GM23248 (cell line): ENCODE results near the gene MATN3.

Source experiments
- EZH2 ChIP-seq: fragments of 200-600 bp; sonication (generic); IDR thresholded peaks from 2 replicates; pipeline ENCODE4 v1.6.1; 2018; ENCODE audit warnings: antibody characterized with exemption, mild to moderate bottlenecking; ENCODE audit not compliant: insufficient read depth, poor library complexity, severe bottlenecking
- EZH2phosphoT487 ChIP-seq: fragments of 200-600 bp; sonication (generic); IDR thresholded peaks from 2 replicates; pipeline ENCODE4 v1.6.1; 2018; ENCODE audit warnings: antibody characterized with exemption, moderate library complexity, mild to moderate bottlenecking, low read depth; ENCODE audit not compliant: insufficient read depth

DNA sequence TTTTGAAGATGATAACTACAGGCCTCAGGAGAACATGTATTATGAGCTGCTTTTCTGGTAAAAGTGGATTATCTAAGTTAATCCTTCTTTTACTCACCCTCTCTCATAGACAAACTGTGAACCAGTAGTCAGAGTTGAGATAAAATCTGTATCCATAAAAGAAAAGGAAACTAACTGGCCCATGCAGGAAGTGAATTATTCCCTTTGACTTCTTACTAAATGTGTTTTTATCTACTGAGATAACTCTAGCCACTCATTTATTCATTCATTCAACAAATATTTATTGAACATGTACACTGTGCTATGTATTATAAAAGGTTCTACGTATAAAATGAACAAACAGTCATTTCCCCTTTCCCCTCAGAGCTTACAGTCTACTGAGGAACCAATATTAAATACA, 32.5 kb downstream of the MATN3 start:
- TF ChIP-seq EZH2 (no peak), EZH2phosphoT487 (no peak)
